Brain microvascular endothelial cell (primary cell): Measurements from ENCODE around the gene CCDC184.
A peak's percentile ranks its signal among the peaks of the same experiment; 100 is the strongest.

ENCODE experiments used
- DNase-seq: peaks from one replicate; pipeline ENCODE4 v3.0.0-alpha.2; 2020
- H3K27ac ChIP-seq: fragments of 250-450 bp; sonication (Bioruptor Pico); 2 replicates; pipeline ENCODE4 v1.5.1; 2020; ENCODE audit warnings: mild to moderate bottlenecking, moderate library complexity
- H3K27me3 ChIP-seq: fragments of 250-450 bp; sonication (Bioruptor Pico); replicated peaks from 2 replicates; pipeline ENCODE4 v1.5.1; 2020; ENCODE audit warnings: mild to moderate bottlenecking
- H3K36me3 ChIP-seq: fragments of 250-450 bp; sonication (Bioruptor Pico); replicated peaks from 2 replicates; pipeline ENCODE4 v1.5.1; 2020; ENCODE audit warnings: mild to moderate bottlenecking
- H3K4me3 ChIP-seq: 2 replicates; pipeline ENCODE4 v1.5.1; 2011; ENCODE audit warnings: low read depth, mild to moderate bottlenecking, control low read depth, low read length, moderate library complexity
- CTCF ChIP-seq: IDR thresholded peaks from 2 replicates; pipeline ENCODE4 v1.5.1; 2011; ENCODE audit warnings: low read depth, mild to moderate bottlenecking, moderate library complexity, low read length, control low read depth, inconsistent platforms; ENCODE audit errors: missing control alignments
- in situ Hi-C: cut with HindIII; loops from 2 replicates; pipeline ENCODE4 v1.10.0; 2017; ENCODE audit warnings: low sequenced_read_pairs, low pct_ligation_motif_present

Gene CCDC184

DNA sequence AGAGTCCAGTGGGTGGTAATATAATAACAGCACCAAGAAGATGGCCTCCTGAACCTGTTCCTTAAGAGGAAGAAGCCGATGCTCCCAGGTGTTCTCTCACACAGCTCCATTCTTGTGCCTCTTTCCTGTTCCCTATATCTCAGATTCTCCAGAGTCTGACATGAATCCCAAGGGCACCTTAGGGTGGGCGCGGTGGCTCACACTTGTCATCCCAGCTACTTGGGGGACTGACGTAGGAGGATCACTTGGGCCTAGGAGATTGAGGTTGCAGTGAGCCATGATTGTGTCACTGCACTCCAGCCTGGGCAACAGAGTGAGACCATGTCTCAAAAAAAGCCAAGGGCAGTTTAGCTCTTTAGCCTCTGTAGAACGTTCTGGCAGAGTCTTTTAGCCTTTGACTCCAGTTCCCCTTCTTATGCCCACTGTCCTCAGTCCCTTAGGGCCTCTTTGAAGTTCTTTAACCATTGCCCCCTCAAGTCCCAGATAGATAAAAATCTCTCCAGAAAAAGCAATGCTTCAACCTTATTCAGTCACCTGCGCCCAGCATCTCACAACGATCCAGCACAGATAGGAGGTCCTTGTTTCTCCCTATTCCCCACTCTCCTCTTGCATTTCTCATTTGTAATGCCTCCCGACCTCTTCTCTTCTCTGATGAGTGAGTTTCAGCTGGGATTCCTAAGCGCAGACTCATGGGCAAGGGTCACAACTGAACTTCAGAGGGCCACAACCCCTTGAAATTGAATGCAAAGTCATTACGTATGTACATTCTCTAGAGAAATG lies 4.7 kb downstream of the CCDC184 start:
- DNase-seq: no peak
- no peak for TF ChIP-seq CTCF
- Histone ChIP-seq H3K36me3 (no peaks in the 10 kb centered on the region), H3K4me3 (no peak overlapping the region), H3K27me3 (peaks cover 34% of the 10 kb centered on the region), H3K27ac (no peak overlapping the region)
- in situ Hi-C loops: no loop called here

- peak; percentile 83 for DNase-seq
- in situ Hi-C loops: no loop called here
- Histone ChIP-seq H3K36me3 (no peaks in the 10 kb centered on the region), H3K27ac (no peak overlapping the region), H3K27me3 (peaks cover 25% of the 10 kb centered on the region), H3K4me3 (no peak overlapping the region)
- TF ChIP-seq CTCF: peak; percentile 82
Measured at GRCh38 chr12:48189331-48190125, 6.1 kb downstream of the CCDC184 start.

DNA sequence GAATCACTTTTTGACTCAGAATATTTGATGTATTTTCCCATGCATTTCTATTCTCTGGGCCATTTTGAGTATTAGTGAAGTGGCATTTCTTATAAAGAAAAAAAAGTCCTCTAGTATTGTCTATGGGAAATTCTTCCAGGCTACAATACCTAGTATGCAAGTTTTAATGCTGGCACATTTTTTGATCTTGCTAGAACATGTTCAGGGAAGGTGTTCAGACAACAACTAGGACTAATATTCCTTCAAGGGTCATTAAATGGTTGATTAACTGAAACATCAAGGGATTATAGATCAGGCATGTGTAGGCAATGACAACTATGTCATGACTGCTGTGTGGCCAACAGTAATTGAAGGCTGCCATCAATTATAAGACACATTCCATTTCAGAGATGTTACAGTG lies 7.7 kb downstream of the CCDC184 start:
- no peak overlapping the region for H3K4me3 ChIP-seq
- in situ Hi-C loops: no loop called here
- H3K27me3 ChIP-seq: peaks cover 10% of the 10 kb centered on the region

GRCh38 chr12:48192861-48193260 lies 9.4 kb downstream of the CCDC184 start:
- Histone ChIP-seq H3K27me3 (peaks cover 10% of the 10 kb centered on the region), H3K27ac (no peak overlapping the region), H3K36me3 (no peaks in the 10 kb centered on the region), H3K4me3 (no peak overlapping the region)
- no peak for DNase-seq
- no peak for TF ChIP-seq CTCF
- in situ Hi-C loops: no loop called here

More for the DNA sequence above, 7.7 kb downstream of the CCDC184 start:
- H3K36me3 ChIP-seq: no peaks in the 10 kb centered on the region
- no peak for DNase-seq
- H3K27ac ChIP-seq: no peak overlapping the region
- no peak for TF ChIP-seq CTCF

- no peak overlapping the region for H3K4me3 ChIP-seq
- peaks cover 10% of the 10 kb centered on the region for H3K27me3 ChIP-seq
- no peak overlapping the region for H3K27ac ChIP-seq
- H3K36me3 ChIP-seq: no peaks in the 10 kb centered on the region
- in situ Hi-C loops: no loop called here
- no peak for TF ChIP-seq CTCF
- no peak for DNase-seq
Measured at GRCh38 chr12:48193623-48194022, 10.2 kb downstream of the CCDC184 start.
